HG03378 (cell line): ENCODE data around the gene TPPP3.
"Not testable (repeated sequence)": the region's sequence is repeated elsewhere in the genome, so short reads cannot be mapped to it uniquely, and the experiment has no call there.

ENCODE experiments used
- ATAC-seq: cut with Tn5 transposase; IDR thresholded peaks from one replicate; pipeline ENCODE4 v1.9.1; 2021; ENCODE audit warnings: mild to moderate bottlenecking, moderate library complexity; ENCODE audit not compliant: unreplicated experiment

Gene TPPP3

GRCh38 chr16:67391424-67392300, 1.6 kb downstream of the TPPP3 start:
- ATAC-seq = no peak

- ATAC-seq = no peak
These were observed 2.4 kb downstream of the TPPP3 start for GRCh38 chr16:67390816-67391423.

- ATAC-seq = no peak
These were observed 3.1 kb downstream of the TPPP3 start for GRCh38 chr16:67389911-67390815.

GRCh38 chr16:67388591-67388990, 4.7 kb downstream of the TPPP3 start:
- ATAC-seq = no peak

GRCh38 chr16:67388191-67388590, 5.1 kb downstream of the TPPP3 start:
- no peak for ATAC-seq

- ATAC-seq = no peak
These were observed 5.7 kb downstream of the TPPP3 start for GRCh38 chr16:67387479-67388079.

- no peak for ATAC-seq
These were observed 6.3 kb downstream of the TPPP3 start for GRCh38 chr16:67386861-67387455.

- ATAC-seq = no peak
These were observed 8.4 kb downstream of the TPPP3 start for GRCh38 chr16:67384778-67385510.

GRCh38 chr16:67383284-67383683, 10.0 kb downstream of the TPPP3 start:
- no peak for ATAC-seq

- no peak for ATAC-seq
These were observed 14.7 kb downstream of the TPPP3 start for GRCh38 chr16:67378642-67379041.

GRCh38 chr16:67376012-67376411, 17.3 kb downstream of the TPPP3 start:
- ATAC-seq = not testable (repeated sequence)

- no peak for ATAC-seq
These were observed 20.6 kb downstream of the TPPP3 start for GRCh38 chr16:67372664-67373063.

GRCh38 chr16:67370661-67371060, 22.6 kb downstream of the TPPP3 start:
- ATAC-seq = no peak

- ATAC-seq = no peak
These were observed 28.6 kb downstream of the TPPP3 start for GRCh38 chr16:67364600-67365235.

GRCh38 chr16:67361038-67361437, 32.3 kb downstream of the TPPP3 start:
- ATAC-seq = no peak

GRCh38 chr16:67359540-67360269, 33.6 kb downstream of the TPPP3 start:
- ATAC-seq = not testable (repeated sequence)

GRCh38 chr16:67357561-67357960, 35.7 kb downstream of the TPPP3 start:
- no peak for ATAC-seq

- no peak for ATAC-seq
These were observed 36.9 kb downstream of the TPPP3 start for GRCh38 chr16:67356396-67356795.

GRCh38 chr16:67352463-67352862, 40.8 kb downstream of the TPPP3 start:
- ATAC-seq = not testable (repeated sequence)
